Parathyroid adenoma (tissue), 2 donors: ENCODE measurements around the gene P2RX1.
A peak's percentile ranks its signal among the peaks of the same experiment; 100 is the strongest.

Experiments used
- H2AFZ ChIP-seq: fragments of 300-600 bp; sonication (generic); one replicate; pipeline ENCODE4 v1.7.0; 2017; ENCODE audit warnings: antibody characterized with exemption, mild to moderate bottlenecking
- H3K27ac ChIP-seq: fragments of 300-600 bp; sonication (generic); one replicate; pipeline ENCODE4 v1.7.0; 2017
- H3K27me3 ChIP-seq: fragments of 300-600 bp; sonication (generic); one replicate; pipeline ENCODE4 v1.7.0; 2017; ENCODE audit warnings: low read length; ENCODE audit not compliant: control insufficient read depth, insufficient read depth
- H3K36me3 ChIP-seq: fragments of 300-600 bp; sonication (generic); one replicate; pipeline ENCODE4 v1.7.0; 2017; ENCODE audit warnings: low read length; ENCODE audit not compliant: control insufficient read depth, insufficient read depth
- H3K4me1 ChIP-seq: fragments of 300-600 bp; sonication (generic); one replicate; pipeline ENCODE4 v1.7.0; 2017; ENCODE audit warnings: control low read depth
- H3K4me2 ChIP-seq: fragments of 300-600 bp; sonication (generic); one replicate; pipeline ENCODE4 v1.7.0; 2017; ENCODE audit warnings: low read length
- H3K4me3 ChIP-seq: fragments of 300-600 bp; sonication (generic); one replicate; pipeline ENCODE4 v1.7.0; 2017; ENCODE audit warnings: low read depth, low read length
- H3K79me2 ChIP-seq: fragments of 300-600 bp; sonication (generic); one replicate; pipeline ENCODE4 v1.7.0; 2017; ENCODE audit warnings: control low read depth
- H3K9ac ChIP-seq: fragments of 300-600 bp; sonication (generic); one replicate; pipeline ENCODE4 v1.7.0; 2017; ENCODE audit warnings: mild to moderate bottlenecking
- H3K9me3 ChIP-seq: fragments of 300-600 bp; sonication (generic); one replicate; pipeline ENCODE4 v1.7.0; 2017; ENCODE audit warnings: low read length; ENCODE audit not compliant: control insufficient read depth
- CTCF ChIP-seq: fragments of 300-600 bp; sonication (generic); IDR thresholded peaks from one replicate; pipeline ENCODE4 v1.7.0; 2017; ENCODE audit warnings: antibody characterized with exemption, mild to moderate bottlenecking
- donor health status: primary hyperparathyroidism.

P2RX1 gene

DNA sequence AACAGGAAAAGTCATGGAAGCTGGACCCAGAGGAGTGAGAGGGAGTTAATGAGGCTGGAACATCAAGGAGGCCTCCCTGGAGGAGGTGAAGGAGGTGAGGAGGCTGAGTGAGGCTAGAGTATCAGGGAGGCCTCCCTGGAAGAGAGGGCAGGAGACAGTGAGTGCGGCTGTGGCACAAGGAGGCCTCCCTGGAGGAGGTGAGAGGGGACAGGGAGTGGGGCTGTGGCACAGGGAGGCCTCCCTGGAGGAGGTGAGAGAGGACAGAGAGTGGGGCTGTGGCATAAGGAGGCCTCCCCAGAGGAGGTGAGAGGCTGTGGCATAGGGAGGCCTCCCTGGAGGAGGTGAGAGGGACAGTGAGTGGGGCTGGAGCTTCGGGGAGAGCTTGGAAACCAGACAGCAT is 28.9 kb downstream of the P2RX1 start:
- no peak for TF ChIP-seq CTCF
- H3K36me3 ChIP-seq, result no peaks in the 10 kb centered on the region
- H3K4me1 ChIP-seq, result peaks cover 4% of the 10 kb centered on the region
- H3K27me3 ChIP-seq, result no peaks in the 10 kb centered on the region
- H3K27ac ChIP-seq, result peak overlapping the region; percentile 72
- no peak overlapping the region for H3K9ac ChIP-seq
- H2AFZ ChIP-seq, result no peak overlapping the region
- no peaks in the 10 kb centered on the region for H3K9me3 ChIP-seq
- H3K4me3 ChIP-seq, result no peak overlapping the region
- no peaks in the 10 kb centered on the region for H3K79me2 ChIP-seq
- H3K4me2 ChIP-seq, result no peak overlapping the region

GRCh38 chr17:3886776-3887175 is 29.5 kb downstream of the P2RX1 start:
- H3K36me3 ChIP-seq, result no peaks in the 10 kb centered on the region
- H3K4me1 ChIP-seq, result peaks cover 4% of the 10 kb centered on the region
- no peak for TF ChIP-seq CTCF
- no peaks in the 10 kb centered on the region for H3K27me3 ChIP-seq
- H3K9ac ChIP-seq, result no peak overlapping the region
- H2AFZ ChIP-seq, result no peak overlapping the region
- H3K9me3 ChIP-seq, result no peaks in the 10 kb centered on the region
- peak overlapping the region; percentile 72 for H3K27ac ChIP-seq
- H3K79me2 ChIP-seq, result no peaks in the 10 kb centered on the region
- H3K4me2 ChIP-seq, result no peak overlapping the region
- no peak overlapping the region for H3K4me3 ChIP-seq

DNA sequence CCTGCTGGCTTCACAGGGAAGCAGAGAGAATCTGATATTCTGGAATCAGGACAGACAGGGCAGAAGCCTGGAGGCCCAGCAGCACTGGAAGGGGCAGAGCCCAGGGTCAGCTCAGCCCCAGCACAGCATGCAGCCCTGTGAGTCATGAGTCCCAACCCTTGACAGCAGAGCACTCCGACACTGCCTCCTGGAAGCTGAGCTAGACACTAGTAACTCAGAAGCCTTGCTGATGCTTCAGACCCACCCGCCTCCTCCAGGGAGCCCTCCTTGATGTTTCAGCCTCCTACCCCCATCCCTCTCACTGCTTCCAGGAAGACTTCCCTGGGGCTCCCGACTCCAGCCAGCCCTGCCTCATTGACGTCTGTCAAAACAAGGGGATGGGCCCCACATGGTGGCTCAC is 30.3 kb downstream of the P2RX1 start:
- Histone ChIP-seq H3K4me2 (no peak overlapping the region), H3K4me1 (peaks cover 4% of the 10 kb centered on the region), H3K36me3 (no peaks in the 10 kb centered on the region), H3K9me3 (no peaks in the 10 kb centered on the region), H3K79me2 (no peaks in the 10 kb centered on the region), H3K27me3 (no peaks in the 10 kb centered on the region), H3K9ac (no peak overlapping the region), H3K27ac (peak overlapping the region; percentile 39), H3K4me3 (no peak overlapping the region), H2AFZ (no peak overlapping the region)
- no peak for TF ChIP-seq CTCF

- TF ChIP-seq CTCF, result no peak
- peaks cover 4% of the 10 kb centered on the region for H3K4me1 ChIP-seq
- no peaks in the 10 kb centered on the region for H3K79me2 ChIP-seq
- no peak overlapping the region for H3K4me3 ChIP-seq
- H3K36me3 ChIP-seq, result no peaks in the 10 kb centered on the region
- no peak overlapping the region for H3K9ac ChIP-seq
- H2AFZ ChIP-seq, result no peak overlapping the region
- no peak overlapping the region for H3K4me2 ChIP-seq
- no peaks in the 10 kb centered on the region for H3K9me3 ChIP-seq
- no peak overlapping the region for H3K27ac ChIP-seq
- no peaks in the 10 kb centered on the region for H3K27me3 ChIP-seq
Measured at GRCh38 chr17:3885271-3885670, 31.0 kb downstream of the P2RX1 start.

DNA sequence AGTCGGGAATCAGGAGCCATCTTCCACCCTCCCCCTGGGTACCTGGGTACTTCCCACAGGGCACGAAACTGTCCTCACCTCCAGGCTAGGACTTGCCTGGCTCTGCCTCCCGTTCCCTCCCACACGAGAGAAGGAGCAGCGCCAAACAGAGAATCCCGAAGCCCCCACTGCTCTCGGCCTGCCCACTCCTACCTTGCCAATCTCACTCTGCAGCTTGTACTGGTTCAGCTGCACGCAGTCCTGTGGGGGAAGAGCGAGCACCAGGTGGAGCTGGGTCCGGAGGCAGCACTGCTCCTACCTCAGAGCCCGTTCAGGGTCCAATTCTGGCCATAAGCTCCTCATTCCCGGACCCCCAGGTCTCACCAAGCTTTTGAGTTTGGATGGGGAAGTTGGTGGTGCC is 32.1 kb downstream of the P2RX1 start:
- no peaks in the 10 kb centered on the region for H3K27me3 ChIP-seq
- no peaks in the 10 kb centered on the region for H3K9me3 ChIP-seq
- no peak overlapping the region for H2AFZ ChIP-seq
- no peaks in the 10 kb centered on the region for H3K79me2 ChIP-seq
- no peak overlapping the region for H3K27ac ChIP-seq
- no peak overlapping the region for H3K4me2 ChIP-seq
- H3K36me3 ChIP-seq, result no peaks in the 10 kb centered on the region
- H3K4me1 ChIP-seq, result peaks cover 4% of the 10 kb centered on the region
- TF ChIP-seq CTCF, result no peak
- no peak overlapping the region for H3K9ac ChIP-seq
- no peak overlapping the region for H3K4me3 ChIP-seq
